Mammary epithelial cell (primary cell): ENCODE data around the gene AMPD2.

Experiments used
- CTCF ChIP-seq, 2 donors: IDR thresholded peaks in 1 of 2; conservative IDR thresholded peaks in 1 of 2; 2 replicates each; pipeline ENCODE4 v1.5.1; 2011 to 2012; ENCODE audit warnings: inconsistent platforms in 2 of 2, low read length in 2 of 2, mild to moderate bottlenecking in 2 of 2, control low read depth in 1 of 2, low read depth in 1 of 2; ENCODE audit not compliant: insufficient read depth in 1 of 2; ENCODE audit errors: extremely low read depth in 1 of 2
- EZH2 ChIP-seq: IDR thresholded peaks from 2 replicates; pipeline ENCODE4 v1.6.1; 2012; ENCODE audit warnings: low read length, inconsistent platforms, borderline replicate concordance

DNA sequence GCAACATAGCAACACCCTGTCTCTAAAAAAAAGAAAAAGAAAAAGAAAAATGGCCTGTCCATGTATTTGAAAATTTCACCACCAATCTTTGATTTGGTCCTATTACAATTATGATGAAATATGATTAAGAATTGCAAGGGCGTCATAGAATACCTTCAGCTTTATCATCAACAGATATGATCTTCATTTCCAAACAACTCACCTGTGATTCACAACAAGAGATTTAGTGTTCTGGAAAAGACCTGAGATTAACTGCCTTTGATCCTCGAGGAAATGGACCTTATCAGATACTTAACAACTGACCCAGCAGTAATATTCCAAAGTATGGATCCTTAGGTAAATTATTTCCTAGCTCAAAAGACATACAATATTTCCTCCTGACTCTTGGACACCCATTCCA, 32.8 kb downstream of the AMPD2 start:
- TF ChIP-seq CTCF (conservative IDR thresholded peaks at IDR 0.05 in 1 of 2, IDR thresholded peaks at IDR 0.05 in 1 of 2; ENCODE audit: extremely low read depth in 1 of 2, insufficient read depth in 1 of 2, low read depth in 1 of 2, low read length in 2 of 2) (no peak), EZH2 (no peak)
